GM12878 (cell line): ENCODE data around the gene BNIP2. TPM values are rescaled to one million over a fixed set of nuclear protein-coding genes. Genes with fewer than 3 reads are reported as not detected.

Source experiments
- ATAC-seq: fragments of 200-7000 bp; cut with Tn5 transposase; 3 replicates; pipeline ENCODE4 v1.9.1; 2020; ENCODE audit warnings: mild to moderate bottlenecking, moderate library complexity
- BruUV-seq: library from RNA; stranded (reverse); fragments of 400-500 nt; replicated peaks from 2 replicates; lab custom pipeline; 2021; lab: Mats Ljungman, UMichigan
- CTCF ChIA-PET: fragments of 300-600 bp; sonication (Branson Sonifier 250); formaldehyde crosslinking; extraction: SDS; loops from one replicate; lab custom pipeline; 2021; ENCODE audit warnings: inconsistent platforms; lab: Yijun Ruan, JAX
- POLR2A ChIA-PET: fragments of 350-600 bp; formaldehyde crosslinking; extraction: SDS; loops from one replicate; lab custom pipeline; 2021; ENCODE audit warnings: inconsistent platforms; lab: Charles Lee
- RAD21 ChIA-PET: fragments of 300-600 bp; sonication (Branson Sonifier 250); formaldehyde crosslinking; loops from one replicate; lab custom pipeline; 2023; ENCODE audit warnings: antibody characterized with exemption; ENCODE audit not compliant: unreplicated experiment; lab: Charles Lee
- SMC1A ChIA-PET: fragments of 300-600 bp; sonication (Branson Sonifier 250); formaldehyde crosslinking; loops from one replicate; lab custom pipeline; 2023; ENCODE audit not compliant: unreplicated experiment, uncharacterized antibody; lab: Charles Lee
- DNase-seq: peaks from one replicate; pipeline ENCODE4 v3.0.0-alpha.2; 2011; ENCODE audit warnings: low read depth, low spot score
- FAIRE-seq: peaks from 3 replicates; lab custom pipeline; 2011; peaks lifted over from hg19 to GRCh38; lab: Jason Lieb, UNC
- H2AFZ ChIP-seq: 2 replicates; pipeline ENCODE4 v1.6.0; 2011; ENCODE audit warnings: low read depth, low read length, control low read depth; ENCODE audit not compliant: control insufficient read depth
- H3K27ac ChIP-seq: 2 replicates; pipeline ENCODE4 v1.5.1; 2011; ENCODE audit warnings: control low read depth; ENCODE audit not compliant: control insufficient read depth, insufficient read depth
- H3K27me3 ChIP-seq, 2 experiments: replicated peaks in 1 of 2; 2 replicates each; pipeline versions ENCODE4 v1.6.0 to v1.6.1; 2011; ENCODE audit warnings: low read length in 1 of 2; ENCODE audit not compliant: control insufficient read depth in 2 of 2, insufficient read depth in 2 of 2
- H3K36me3 ChIP-seq, 2 experiments: 2 replicates each; pipeline ENCODE4 v1.5.1; 2011; ENCODE audit warnings: low read length in 1 of 2; ENCODE audit not compliant: control insufficient read depth in 2 of 2, insufficient read depth in 2 of 2
- H3K4me1 ChIP-seq: 2 replicates; pipeline ENCODE4 v1.6.1; 2011; ENCODE audit warnings: mild to moderate bottlenecking, low read length, moderate library complexity, mixed read lengths; ENCODE audit not compliant: control insufficient read depth, insufficient read depth
- H3K4me2 ChIP-seq: 2 replicates; pipeline ENCODE4 v1.6.0; 2011; ENCODE audit warnings: control low read depth; ENCODE audit not compliant: control insufficient read depth, insufficient read depth
- H3K4me3 ChIP-seq: fragments of 200-600 bp; sonication (generic); 2 replicates; pipeline ENCODE4 v1.5.1; 2016
- H3K79me2 ChIP-seq: 2 replicates; pipeline ENCODE4 v1.6.0; 2011; ENCODE audit warnings: low read length; ENCODE audit not compliant: control insufficient read depth, insufficient read depth
- H3K9ac ChIP-seq: 2 replicates; pipeline ENCODE4 v1.8.0; 2011; ENCODE audit warnings: low read length, control low read depth, mixed read lengths; ENCODE audit not compliant: control insufficient read depth, insufficient read depth
- H3K9me3 ChIP-seq: replicated peaks from 3 replicates; pipeline ENCODE4 v1.5.1; 2011; ENCODE audit warnings: mild to moderate bottlenecking, low read length; ENCODE audit not compliant: control insufficient read depth, insufficient read depth
- H4K20me1 ChIP-seq: 2 replicates; pipeline ENCODE4 v1.6.0; 2011; ENCODE audit not compliant: control insufficient read depth, insufficient read depth
- BCL11A ChIP-seq: IDR thresholded peaks from 2 replicates; pipeline ENCODE4 v1.6.1; 2011; ENCODE audit warnings: low read depth, low read length
- CHD1 ChIP-seq: IDR thresholded peaks from 2 replicates; pipeline ENCODE4 v1.6.1; 2012; ENCODE audit warnings: low read depth, low read length, improper control_type of control experiment
- CHD4 ChIP-seq: fragments of 200-600 bp; sonication (generic); IDR thresholded peaks from 2 replicates; pipeline ENCODE4 v1.6.1; 2016; ENCODE audit warnings: mild to moderate bottlenecking
- E2F8 ChIP-seq: fragments of 450-650 bp; IDR thresholded peaks from 2 replicates; pipeline ENCODE4 v1.6.1; 2018; ENCODE audit warnings: mild to moderate bottlenecking, low read depth, moderate library complexity; ENCODE audit not compliant: partially characterized antibody
- EGR1 ChIP-seq, 2 experiments: IDR thresholded peaks; 1 replicate in 1 of 2; 2 replicates in 1 of 2; pipeline ENCODE4 v1.6.1; 2011 to 2012; ENCODE audit warnings: low read depth in 2 of 2, low read length in 2 of 2, borderline replicate concordance in 1 of 2, mild to moderate bottlenecking in 1 of 2, moderate library complexity in 1 of 2
- IKZF1 ChIP-seq: fragments of 450-650 bp; conservative IDR thresholded peaks from 2 replicates; pipeline ENCODE4 v1.6.1; 2017; ENCODE audit warnings: antibody characterized with exemption, mild to moderate bottlenecking
- MAX ChIP-seq: IDR thresholded peaks from 2 replicates; pipeline ENCODE4 v1.6.1; 2012; ENCODE audit warnings: low read depth, low read length, improper control_type of control experiment
- NR2C1 ChIP-seq: fragments of 450-650 bp; IDR thresholded peaks from 2 replicates; pipeline ENCODE4 v1.6.1; 2017; ENCODE audit warnings: antibody characterized with exemption, mild to moderate bottlenecking, moderate library complexity
- SPI1 ChIP-seq: IDR thresholded peaks from 2 replicates; pipeline ENCODE4 v1.6.1; 2011; ENCODE audit warnings: low read depth, mild to moderate bottlenecking, low read length, moderate library complexity, borderline replicate concordance; ENCODE audit not compliant: insufficient read depth
- SREBF2 ChIP-seq: IDR thresholded peaks from 2 replicates; pipeline ENCODE4 v1.6.1; 2012; ENCODE audit warnings: mild to moderate bottlenecking, low read length
- SUPT20H ChIP-seq: IDR thresholded peaks from 2 replicates; pipeline ENCODE4 v1.6.1; 2011; ENCODE audit warnings: low read depth, mild to moderate bottlenecking, low read length, moderate library complexity, borderline replicate concordance; ENCODE audit not compliant: control insufficient read depth
- WGBS: methylation state at CpG from one replicate; pipeline ENCODE4 v1.1.6; 2016; ENCODE audit warnings: low lambda C conversion rate; ENCODE audit not compliant: insufficient replicate concordance, insufficient coverage; ENCODE audit errors: missing lambda C conversion rate; 5-methylcytosine and 5-hydroxymethylcytosine counted together
- in situ Hi-C: fragments of 300-500 bp; cut with MboI; formaldehyde crosslinking; loops from 9 replicates; pipeline ENCODE4 v1.14.3; 2018; ENCODE audit warnings: mixed read lengths
- intact Hi-C: fragments of 100-400 bp; cut with micrococcal nuclease; formaldehyde crosslinking; loops from one replicate; pipeline ENCODE4 v1.14.2; 2022; ENCODE audit not compliant: unreplicated experiment
- polyA plus RNA-seq, 11 experiments: library from polyadenylated mRNA; depleted of rRNA in 4 of 11; unstranded in 6 of 11; stranded (reverse) in 5 of 11; fragments of >200 nt; fragmentation: Nextera tagmentation in 4 of 11; fragmentation: Illumina TruSeq in 1 of 11; extraction: Ambion mirVana in 4 of 11; extraction: Trizol in 1 of 11; gene quantifications; 1 replicate in 1 of 11; 2 replicates in 10 of 11; pipeline versions ENCODE4 v1.2.1 to v1.2.3, GENCODE V29; 2011 to 2016; ENCODE audit warnings: inconsistent platforms in 2 of 11, missing spikeins in 2 of 11, low read depth in 1 of 11
- total RNA-seq, 4 experiments: library from RNA; depleted of rRNA in 3 of 4; stranded (reverse); fragments of >200 nt in 3 of 4; fragmentation: Illumina TruSeq in 1 of 4; extraction: Trizol in 1 of 4; gene quantifications; 2 replicates each; pipeline versions ENCODE4 v1.2.1 to v1.2.3, GENCODE V29; 2013 to 2021
- TF ChIP-seq, protein P1 (sequence below): IDR thresholded peaks from 2 replicates; pipeline ENCODE4 v1.6.1; 2011; ENCODE audit warnings: low read depth, low read length, improper control_type of control experiment, borderline replicate concordance

The BNIP2 gene
- total and polyA plus RNA-seq, 10 of the 15 experiments (the other 5 are each of a cell fraction or from before 2014, with no cell fraction given), result 29.9 to 122 (median 67.7) TPM

GRCh38 chr15:59696332-59696731 is 7.2 kb upstream of the BNIP2 start:
- no peak overlapping the region for H3K4me3 ChIP-seq
- H4K20me1 ChIP-seq, result no peaks in the 10 kb centered on the region
- H3K27me3 ChIP-seq, result no peaks in the 10 kb centered on the region
- ChIA-PET SMC1A (no interaction called here), CTCF (interaction anchor here (0.8 to 1.3 kb wide), 2 partner anchors 20 to 632 kb away, joined by 3 to 5 read pairs; no protein-coding TSS in a partner anchor), POLR2A (no interaction called here)
- no peak overlapping the region for H3K9ac ChIP-seq
- no peak for ATAC-seq
- no peaks in the 10 kb centered on the region for H3K4me1 ChIP-seq
- BruUV-seq, result no TSS peak
- H3K27ac ChIP-seq, result no peak overlapping the region
- intact Hi-C loops, result loop anchor here (10.0 kb wide), 2 partner anchors 488 to 628 kb away; no protein-coding TSS in a partner anchor
- H3K9me3 ChIP-seq, result no peaks in the 10 kb centered on the region
- WGBS, result 48% methylated on average over 4 of the region's 4 CpGs
- no peaks in the 10 kb centered on the region for H3K79me2 ChIP-seq
- no peak for DNase-seq
- no peak for FAIRE-seq
- H3K36me3 ChIP-seq, result no peaks in the 10 kb centered on the region
- no peak for TF ChIP-seq CHD4
- TF ChIP-seq SREBF2, result no peak
- TF ChIP-seq BCL11A, result no peak
- TF ChIP-seq, all 136 proteins: peak for 0
- Histone ChIP-seq H2AFZ (no peak overlapping the region), H3K4me2 (no peak overlapping the region)
- in situ Hi-C loops, result no loop called here
- RAD21 ChIA-PET, result no interaction called here

GRCh38 chr15:59694779-59695178 is 5.7 kb upstream of the BNIP2 start:
- no TSS peak for BruUV-seq
- Histone ChIP-seq H2AFZ (no peak overlapping the region), H3K4me2 (no peak overlapping the region), H3K36me3 (no peaks in the 10 kb centered on the region), H3K27me3 (no peaks in the 10 kb centered on the region), H3K27ac (no peak overlapping the region), H3K79me2 (no peaks in the 10 kb centered on the region), H3K4me1 (no peaks in the 10 kb centered on the region), H3K4me3 (no peak overlapping the region), H3K9me3 (no peaks in the 10 kb centered on the region), H4K20me1 (no peaks in the 10 kb centered on the region), H3K9ac (no peak overlapping the region)
- DNase-seq, result no peak
- CTCF ChIA-PET, result no interaction called here
- in situ Hi-C loops (no loop called here), intact Hi-C loops (loop anchor here (10.0 kb wide), 2 partner anchors 490 to 630 kb away; no protein-coding TSS in a partner anchor)
- 8% methylated on average over 1 of the region's 1 CpG for WGBS
- no peak for FAIRE-seq
- RAD21 ChIA-PET, result no interaction called here
- SMC1A ChIA-PET, result no interaction called here
- no peak for ATAC-seq
- POLR2A ChIA-PET, result no interaction called here
- no peak for TF ChIP-seq IKZF1
- TF ChIP-seq, protein P1, sequence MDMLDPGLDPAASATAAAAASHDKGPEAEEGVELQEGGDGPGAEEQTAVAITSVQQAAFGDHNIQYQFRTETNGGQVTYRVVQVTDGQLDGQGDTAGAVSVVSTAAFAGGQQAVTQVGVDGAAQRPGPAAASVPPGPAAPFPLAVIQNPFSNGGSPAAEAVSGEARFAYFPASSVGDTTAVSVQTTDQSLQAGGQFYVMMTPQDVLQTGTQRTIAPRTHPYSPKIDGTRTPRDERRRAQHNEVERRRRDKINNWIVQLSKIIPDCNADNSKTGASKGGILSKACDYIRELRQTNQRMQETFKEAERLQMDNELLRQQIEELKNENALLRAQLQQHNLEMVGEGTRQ, result no peak
- no peak for TF ChIP-seq E2F8
- no peak for TF ChIP-seq CHD1
- no peak for TF ChIP-seq SPI1
- no peak for TF ChIP-seq NR2C1
- TF ChIP-seq MAX, result no peak
- TF ChIP-seq EGR1 (IDR thresholded peaks at IDR 0.05; ENCODE audit: borderline replicate concordance in 1 of 2, low read depth in 2 of 2, low read length in 2 of 2), result no peak
- TF ChIP-seq SUPT20H, result no peak
